Ovary (tissue), 3 donors: Measurements from ENCODE around the gene ARHGDIB.

Experiments used
- EP300 ChIP-seq: sonication (generic); formaldehyde crosslinking; IDR thresholded peaks from one replicate; pipeline ENCODE4 v1.6.1; 2017; ENCODE audit warnings: antibody characterized with exemption
- TF ChIP-seq, protein P1 (sequence below), 3 donors: fragments of 450-650 bp in 2 of 3; fragments of 200-600 bp in 1 of 3; IDR thresholded peaks; one replicate each; pipeline versions ENCODE4 v1.5.1 to v1.8.0; 2016 to 2022; ENCODE audit warnings: antibody characterized with exemption in 3 of 3, mild to moderate bottlenecking in 1 of 3
- donor health status: DM: no; HTN: no; CAD: no.

DNA sequence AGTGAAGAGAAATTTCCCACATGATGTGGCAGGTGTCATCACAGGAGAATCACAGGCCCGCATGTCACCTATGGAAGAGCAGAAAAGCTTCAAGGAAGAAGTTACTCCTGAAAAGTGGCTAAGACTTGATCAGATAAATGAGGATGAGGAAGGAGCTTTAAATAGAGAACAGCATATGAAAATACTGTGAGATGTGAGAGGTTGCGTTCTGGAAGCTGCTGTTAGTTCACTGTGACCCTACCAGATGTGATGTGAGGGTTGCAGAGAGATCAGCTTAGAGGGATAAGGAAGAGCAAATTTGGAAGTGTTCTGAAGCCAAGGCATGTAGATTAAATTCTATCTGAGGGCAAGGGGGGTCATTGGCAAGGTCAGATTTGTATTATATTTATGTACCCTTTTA lies 40.2 kb downstream of the ARHGDIB start:
- TF ChIP-seq, protein P1, sequence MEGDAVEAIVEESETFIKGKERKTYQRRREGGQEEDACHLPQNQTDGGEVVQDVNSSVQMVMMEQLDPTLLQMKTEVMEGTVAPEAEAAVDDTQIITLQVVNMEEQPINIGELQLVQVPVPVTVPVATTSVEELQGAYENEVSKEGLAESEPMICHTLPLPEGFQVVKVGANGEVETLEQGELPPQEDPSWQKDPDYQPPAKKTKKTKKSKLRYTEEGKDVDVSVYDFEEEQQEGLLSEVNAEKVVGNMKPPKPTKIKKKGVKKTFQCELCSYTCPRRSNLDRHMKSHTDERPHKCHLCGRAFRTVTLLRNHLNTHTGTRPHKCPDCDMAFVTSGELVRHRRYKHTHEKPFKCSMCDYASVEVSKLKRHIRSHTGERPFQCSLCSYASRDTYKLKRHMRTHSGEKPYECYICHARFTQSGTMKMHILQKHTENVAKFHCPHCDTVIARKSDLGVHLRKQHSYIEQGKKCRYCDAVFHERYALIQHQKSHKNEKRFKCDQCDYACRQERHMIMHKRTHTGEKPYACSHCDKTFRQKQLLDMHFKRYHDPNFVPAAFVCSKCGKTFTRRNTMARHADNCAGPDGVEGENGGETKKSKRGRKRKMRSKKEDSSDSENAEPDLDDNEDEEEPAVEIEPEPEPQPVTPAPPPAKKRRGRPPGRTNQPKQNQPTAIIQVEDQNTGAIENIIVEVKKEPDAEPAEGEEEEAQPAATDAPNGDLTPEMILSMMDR (IDR thresholded peaks at IDR 0.05) = no peak
- no peak for TF ChIP-seq EP300
